Body of pancreas (tissue), 4 donors: ENCODE data around the gene SFXN5. TPM values are rescaled to one million over a fixed set of nuclear protein-coding genes. Genes with fewer than 3 reads are reported as not detected.

Experiments used
- ATAC-seq: fragments of 150-250 bp; one replicate; pipeline ENCODE4 v1.9.1; 2016
- DNase-seq, 4 donors: peaks; one replicate each; pipeline ENCODE4 v3.0.0-alpha.2; 2019
- H3K27ac ChIP-seq, 4 donors: fragments of 200-600 bp; sonication (generic); 1 replicate in 3 of 4; 2 replicates in 1 of 4; pipeline versions ENCODE4 v1.5.1 to v1.6.1; 2016 to 2019; ENCODE audit warnings: mild to moderate bottlenecking in 1 of 4, mixed read lengths in 1 of 4, moderate library complexity in 1 of 4
- H3K27me3 ChIP-seq, 2 donors: fragments of 200-600 bp; sonication (generic); one replicate each; pipeline ENCODE4 v1.6.0; 2016; ENCODE audit warnings: mild to moderate bottlenecking in 1 of 2
- H3K36me3 ChIP-seq, 2 donors: fragments of 200-600 bp; sonication (generic); replicated peaks in 1 of 2; 2 replicates each; pipeline ENCODE4 v1.5.1; 2016; ENCODE audit warnings: low read depth in 2 of 2; ENCODE audit not compliant: insufficient read depth in 1 of 2
- H3K4me1 ChIP-seq: fragments of 200-600 bp; sonication (generic); one replicate; pipeline ENCODE4 v1.6.0; 2016
- H3K4me3 ChIP-seq, 2 donors: fragments of 200-600 bp; sonication (generic); 1 replicate in 1 of 2; 2 replicates in 1 of 2; pipeline ENCODE4 v1.5.1; 2016 to 2019
- H3K9me3 ChIP-seq, 3 donors: fragments of 200-600 bp; sonication (generic); 1 replicate in 2 of 3; 2 replicates in 1 of 3; pipeline ENCODE4 v1.5.1; 2016
- CTCF ChIP-seq, 7 experiments: fragments of 450-650 bp in 4 of 7; fragments of 200-600 bp in 3 of 7; sonication (generic) in 3 of 7; IDR thresholded peaks; one replicate each; pipeline ENCODE4 v1.5.1; 2016 to 2019; ENCODE audit warnings: antibody characterized with exemption in 7 of 7
- POLR2A ChIP-seq, 3 donors: fragments of 450-650 bp; IDR thresholded peaks; one replicate each; pipeline ENCODE4 v1.6.1; 2016; ENCODE audit warnings: antibody characterized with exemption in 3 of 3, mild to moderate bottlenecking in 2 of 3
- WGBS, 2 donors: methylation state at CpG; one replicate each; pipeline ENCODE4 v1.1.5; 2017; 5-methylcytosine and 5-hydroxymethylcytosine counted together
- intact Hi-C: fragments of 100-400 bp; cut with DNase I; formaldehyde crosslinking; loops from one replicate; pipeline ENCODE4 v1.15.1; 2023
- total RNA-seq, 2 donors: library from RNA; depleted of rRNA; stranded (reverse); fragments of >200 nt; gene quantifications; one replicate each; pipeline ENCODE4 v1.1.0, GENCODE V29; 2016

SFXN5 gene
- total RNA-seq, 2 donors from 2014 or later, result 4.3 to 5.4 TPM

GRCh38 chr2:72919414-72920317 is 151.8 kb downstream of the SFXN5 start:
- H3K27me3 ChIP-seq, result peaks cover 7 to 64% of the 10 kb centered on the region in 2 donors
- intact Hi-C loops, result loop anchor here (5.0 kb wide), 1 partner anchor 32 kb away; the partner anchor contains the start of gene SPR
- TF ChIP-seq POLR2A (IDR thresholded peaks at IDR 0.05), result no peak
- no peak for TF ChIP-seq CTCF (IDR thresholded peaks at IDR 0.05)
- ATAC-seq (no peak), DNase-seq (peak in 1 of 4 donors; percentile 11)
- no peaks in the 10 kb centered on the region for H3K9me3 ChIP-seq
- WGBS, 2 donors, result 11 to 17% methylated on average over 42 to 48 of the region's 48 CpGs
- no peaks in the 10 kb centered on the region for H3K36me3 ChIP-seq
- no peak overlapping the region for H3K27ac ChIP-seq
- H3K4me3 ChIP-seq, result no peak overlapping the region
- peaks cover 62% of the 10 kb centered on the region for H3K4me1 ChIP-seq

- no peak overlapping the region for H3K4me3 ChIP-seq
- H3K9me3 ChIP-seq, result no peaks in the 10 kb centered on the region
- TF ChIP-seq CTCF (IDR thresholded peaks at IDR 0.05) (no peak), POLR2A (IDR thresholded peaks at IDR 0.05) (no peak)
- ATAC-seq (peak; percentile 10), DNase-seq (peak in 2 of 4 donors; percentile 23 to 26)
- H3K4me1 ChIP-seq, result peaks cover 53% of the 10 kb centered on the region
- 3% methylated on average over 88 of the region's 89 CpGs; no CpG with 5 or more reads in 1 of the 2 donors for WGBS, 2 donors
- intact Hi-C loops, result no loop called here
- H3K27ac ChIP-seq, result no peak overlapping the region
- peaks cover 0 to 57% of the 10 kb centered on the region in 2 donors for H3K27me3 ChIP-seq
- H3K36me3 ChIP-seq, result no peaks in the 10 kb centered on the region
Measured at GRCh38 chr2:72917877-72918553, 153.5 kb downstream of the SFXN5 start.

DNA sequence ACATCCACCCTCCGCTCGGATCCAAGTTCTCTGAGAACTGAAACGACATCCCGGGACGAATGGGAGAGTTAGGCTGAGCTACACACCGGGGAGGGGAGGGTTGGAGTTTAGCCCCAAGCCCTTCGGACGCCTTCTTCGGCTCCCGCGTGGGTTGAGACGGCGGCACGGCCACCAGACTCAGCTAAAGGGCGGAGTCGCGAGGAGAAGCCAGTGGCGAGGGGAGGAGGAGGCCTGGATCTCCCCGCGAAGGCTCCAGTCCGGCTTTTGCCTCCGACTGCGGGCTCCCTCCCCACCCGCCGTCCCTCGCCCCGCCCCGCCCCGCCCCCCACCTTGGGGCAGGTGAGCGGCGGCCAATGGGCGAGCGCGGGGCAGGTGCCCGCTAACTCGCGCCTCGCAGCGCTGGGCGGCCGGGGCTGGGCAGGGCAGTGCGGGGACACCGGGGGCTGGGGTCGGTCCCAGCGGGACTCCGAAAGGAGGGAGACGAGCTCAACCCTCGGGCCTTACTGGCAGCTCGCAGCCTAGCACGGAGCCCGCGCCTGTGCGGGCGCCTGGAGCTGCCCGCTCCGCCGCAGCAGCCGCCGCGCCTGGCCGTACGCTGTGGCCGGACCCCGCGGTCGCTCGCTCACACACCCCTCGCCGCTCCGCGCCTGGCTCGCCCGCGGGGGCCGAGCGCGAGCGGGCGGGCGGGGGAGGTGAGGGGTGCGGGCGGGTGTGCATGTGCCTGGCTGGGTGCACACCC is 154.2 kb downstream of the SFXN5 start, which contains the start of gene EMX1:
Gene EMX1, plus strand, starts transcription at position 382 of the 739 bp plus-strand sequence. Its CDS starts 334 bp downstream, at position 716.
- no peaks in the 10 kb centered on the region for H3K36me3 ChIP-seq
- 0% methylated on average over 23 to 76 of the region's 82 CpGs for WGBS, 2 donors
- H3K27ac ChIP-seq, result no peak within 1 kb of the TSS
- peaks cover 0 to 57% of the 10 kb centered on the region in 2 donors for H3K27me3 ChIP-seq
- TF ChIP-seq CTCF (IDR thresholded peaks at IDR 0.05), result no peak
- no peak for TF ChIP-seq POLR2A (IDR thresholded peaks at IDR 0.05)
- DNase-seq (peak; percentile 81 to 86 (median 82)), ATAC-seq (peak; percentile 85)
- intact Hi-C loops, result no loop called here
- peaks cover 53% of the 10 kb centered on the region for H3K4me1 ChIP-seq
- no peaks in the 10 kb centered on the region for H3K9me3 ChIP-seq
- H3K4me3 ChIP-seq, result peak within 1 kb of the TSS in 1 of 2 donors; percentile 48

- no peak for ATAC-seq
- 8 to 11% methylated on average over 5 to 29 of the region's 29 CpGs for WGBS, 2 donors
Measured at GRCh38 chr2:72916743-72917137, 154.8 kb downstream of the SFXN5 start.

More at GRCh38 chr2:72916743-72917137, 154.8 kb downstream of the SFXN5 start:
- H3K4me1 ChIP-seq, result peaks cover 53% of the 10 kb centered on the region
- peak in 1 of 4 donors; percentile 14 for DNase-seq
- no peak overlapping the region for H3K27ac ChIP-seq
- no peaks in the 10 kb centered on the region for H3K36me3 ChIP-seq
- intact Hi-C loops, result no loop called here
- no peak overlapping the region for H3K4me3 ChIP-seq
- H3K27me3 ChIP-seq, result peaks cover 0 to 57% of the 10 kb centered on the region in 2 donors
- TF ChIP-seq POLR2A (IDR thresholded peaks at IDR 0.05), result no peak
- no peak for TF ChIP-seq CTCF (IDR thresholded peaks at IDR 0.05)
- H3K9me3 ChIP-seq, result no peaks in the 10 kb centered on the region
